Calu3 (cell line): ENCODE results near the gene ASTN2. TPM values are rescaled to one million over a fixed set of nuclear protein-coding genes. Genes with fewer than 3 reads are reported as not detected.

ENCODE experiments used
- BruUV-seq: library from RNA; stranded (reverse); fragments of 400-500 nt; replicated peaks from 2 replicates; lab custom pipeline; 2021; lab: Mats Ljungman, UMichigan
- CTCF ChIA-PET: fragments of 300-600 bp; sonication (Branson Sonifier 250); formaldehyde crosslinking; loops from one replicate; lab custom pipeline; 2022; ENCODE audit warnings: antibody characterized with exemption; lab: Charles Lee
- DNase-seq: peaks from one replicate; pipeline ENCODE4 v3.0.0; 2022
- H3K27ac Mint-ChIP-seq: one replicate; pipeline ENCODE4 v1.8.0; 2022; ENCODE audit warnings: mixed read lengths; ENCODE audit not compliant: unreplicated experiment
- H3K27me3 Mint-ChIP-seq: one replicate; pipeline ENCODE4 v1.8.0; 2022; ENCODE audit warnings: mixed read lengths; ENCODE audit not compliant: unreplicated experiment
- H3K36me3 Mint-ChIP-seq: one replicate; pipeline ENCODE4 v1.8.0; 2022; ENCODE audit warnings: mild to moderate bottlenecking, moderate library complexity, mixed read lengths; ENCODE audit not compliant: insufficient read depth, unreplicated experiment
- H3K4me1 Mint-ChIP-seq: one replicate; pipeline ENCODE4 v1.8.0; 2022; ENCODE audit warnings: mild to moderate bottlenecking, low read depth, mixed read lengths; ENCODE audit not compliant: unreplicated experiment
- H3K4me3 Mint-ChIP-seq: one replicate; pipeline ENCODE4 v1.8.0; 2022; ENCODE audit warnings: mild to moderate bottlenecking, low read depth, moderate library complexity, mixed read lengths; ENCODE audit not compliant: unreplicated experiment
- H3K9me3 Mint-ChIP-seq: one replicate; pipeline ENCODE4 v1.8.0; 2022; ENCODE audit warnings: low read depth, mixed read lengths; ENCODE audit not compliant: unreplicated experiment
- CTCF ChIP-seq: fragments of 200-600 bp; IDR thresholded peaks from one replicate; pipeline ENCODE4 v1.8.0; 2022; ENCODE audit warnings: antibody characterized with exemption; ENCODE audit not compliant: unreplicated experiment
- intact Hi-C: fragments of 100-400 bp; cut with micrococcal nuclease; formaldehyde crosslinking; loops from one replicate; pipeline ENCODE4 v1.10.0; 2022; ENCODE audit not compliant: unreplicated experiment
- total RNA-seq: library from RNA; stranded (reverse); gene quantifications from 2 replicates; pipeline ENCODE4 v1.2.3, GENCODE V29; 2022

Gene ASTN2
- total RNA-seq, 1 experiment from 2014 or later = 1.7 TPM

- TF ChIP-seq CTCF = no peak
- no peak overlapping the region for H3K4me3 Mint-ChIP-seq
- CTCF ChIA-PET = no interaction called here
- no peak overlapping the region for H3K27ac Mint-ChIP-seq
- H3K36me3 Mint-ChIP-seq = no peaks in the 10 kb centered on the region
- H3K27me3 Mint-ChIP-seq = no peaks in the 10 kb centered on the region
- intact Hi-C loops = no loop called here
- no peaks in the 10 kb centered on the region for H3K4me1 Mint-ChIP-seq
- BruUV-seq = no TSS peak
- DNase-seq = no peak
- H3K9me3 Mint-ChIP-seq = peaks cover 5% of the 10 kb centered on the region
Measured at GRCh38 chr9:116449949-116450348, 964.9 kb downstream of the ASTN2 start.

GRCh38 chr9:116448431-116448830 lies 966.4 kb downstream of the ASTN2 start:
- no peaks in the 10 kb centered on the region for H3K27me3 Mint-ChIP-seq
- CTCF ChIA-PET = no interaction called here
- no peaks in the 10 kb centered on the region for H3K36me3 Mint-ChIP-seq
- H3K4me3 Mint-ChIP-seq = no peak overlapping the region
- TF ChIP-seq CTCF = no peak
- H3K27ac Mint-ChIP-seq = no peak overlapping the region
- peaks cover 5% of the 10 kb centered on the region for H3K9me3 Mint-ChIP-seq
- DNase-seq = no peak
- intact Hi-C loops = no loop called here
- no TSS peak for BruUV-seq
- H3K4me1 Mint-ChIP-seq = no peaks in the 10 kb centered on the region

- Mint-ChIP-seq H3K27me3 (no peaks in the 10 kb centered on the region), H3K9me3 (peaks cover 5% of the 10 kb centered on the region), H3K4me3 (no peak overlapping the region), H3K27ac (no peak overlapping the region), H3K36me3 (no peaks in the 10 kb centered on the region), H3K4me1 (no peaks in the 10 kb centered on the region)
- CTCF ChIA-PET = no interaction called here
- DNase-seq = no peak
- no TSS peak for BruUV-seq
- no peak for TF ChIP-seq CTCF
- intact Hi-C loops = no loop called here
Measured at GRCh38 chr9:116447934-116448333, 966.9 kb downstream of the ASTN2 start.

DNA sequence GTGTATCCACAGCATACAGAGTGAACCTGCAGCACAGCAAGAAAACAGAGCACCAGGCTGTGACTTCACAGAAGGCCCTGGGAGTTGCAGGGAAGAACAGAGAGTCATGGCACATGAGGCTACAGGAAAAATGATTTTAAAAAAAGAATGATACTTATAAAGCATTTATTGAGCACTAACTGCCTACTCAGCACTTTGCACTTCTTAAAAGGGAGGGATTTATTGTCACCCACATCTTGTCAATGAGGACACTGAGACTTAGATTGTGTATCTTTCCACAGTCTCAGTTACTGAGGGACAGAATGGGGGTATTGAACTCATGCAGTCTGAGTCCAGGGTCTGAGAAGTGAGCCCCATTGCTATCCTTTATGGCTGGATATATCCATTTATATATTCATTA lies 972.3 kb downstream of the ASTN2 start:
- Mint-ChIP-seq H3K27ac (no peak overlapping the region), H3K4me1 (no peaks in the 10 kb centered on the region), H3K4me3 (no peak overlapping the region), H3K9me3 (peaks cover 5% of the 10 kb centered on the region), H3K36me3 (no peaks in the 10 kb centered on the region), H3K27me3 (no peaks in the 10 kb centered on the region)
- TF ChIP-seq CTCF = no peak
- intact Hi-C loops = no loop called here
- DNase-seq = no peak
- BruUV-seq = no TSS peak
- CTCF ChIA-PET = no interaction called here
